Activated T-cell treated with anti-CD3 and anti-CD28 coated beads for 4 hours (primary cell): ENCODE data around the gene LZTS2.

Experiments
- DNase-seq: peaks from one replicate; pipeline ENCODE4 v3.0.0-alpha.2; 2020

The LZTS2 gene

GRCh38 chr10:101014966-101015581 lies 15.5 kb downstream of the LZTS2 start:
- DNase-seq, result no peak

GRCh38 chr10:101015582-101015973 lies 16.0 kb downstream of the LZTS2 start:
- no peak for DNase-seq

GRCh38 chr10:101016814-101017213 lies 17.2 kb downstream of the LZTS2 start:
- DNase-seq, result no peak

- no peak for DNase-seq
These were observed 18.6 kb downstream of the LZTS2 start for GRCh38 chr10:101018118-101018599.

- DNase-seq, result peak; percentile 64
These were observed 19.2 kb downstream of the LZTS2 start for GRCh38 chr10:101018600-101019439.

- no peak for DNase-seq
These were observed 19.8 kb downstream of the LZTS2 start for GRCh38 chr10:101019440-101019703.

- DNase-seq, result no peak
These were observed 20.9 kb downstream of the LZTS2 start for GRCh38 chr10:101020427-101021075.

- DNase-seq, result no peak
These were observed 21.6 kb downstream of the LZTS2 start for GRCh38 chr10:101021239-101021638.

GRCh38 chr10:101021692-101022251 lies 22.2 kb downstream of the LZTS2 start:
- DNase-seq, result no peak

- no peak for DNase-seq
These were observed 23.5 kb downstream of the LZTS2 start for GRCh38 chr10:101022967-101023705.

- DNase-seq, result no peak
These were observed 27.6 kb downstream of the LZTS2 start for GRCh38 chr10:101027106-101027720.

GRCh38 chr10:101028446-101029337 lies 29.1 kb downstream of the LZTS2 start:
- no peak for DNase-seq

- DNase-seq, result no peak
These were observed 30.1 kb downstream of the LZTS2 start for GRCh38 chr10:101029520-101030295.

- no peak for DNase-seq
These were observed 31.0 kb downstream of the LZTS2 start for GRCh38 chr10:101030496-101031127.

- peak; percentile 96 for DNase-seq
These were observed 31.7 kb downstream of the LZTS2 start, which contains the start of the genes PDZD7 and SFXN3 for GRCh38 chr10:101031128-101031795. PDZD7 (minus strand) TSS chr10:101031129; CDS start chr10:101030219, 910 bp downstream. SFXN3 (plus strand) TSS chr10:101031234; CDS start chr10:101034695, 3,461 bp downstream.

GRCh38 chr10:101031796-101032636 lies 32.4 kb downstream of the LZTS2 start:
- peak; percentile 65 for DNase-seq

GRCh38 chr10:101032637-101033224 lies 33.1 kb downstream of the LZTS2 start:
- DNase-seq, result peak; percentile 55

- DNase-seq, result no peak
These were observed 33.7 kb downstream of the LZTS2 start for GRCh38 chr10:101033276-101033675.
